WERI-Rb-1 (cell line): Measurements from ENCODE around the gene SMPDL3A.

Experiments used
- DNase-seq: peaks from one replicate; pipeline ENCODE4 v3.0.0-alpha.2; 2020
- H3K27ac ChIP-seq: fragments of 250-450 bp; sonication (Bioruptor Pico); 2 replicates; pipeline ENCODE4 v1.5.1; 2020; ENCODE audit warnings: mild to moderate bottlenecking, moderate library complexity
- H3K27me3 ChIP-seq: fragments of 250-450 bp; sonication (Bioruptor Pico); 2 replicates; pipeline ENCODE4 v1.5.1; 2021; ENCODE audit warnings: mild to moderate bottlenecking, low read depth, moderate library complexity; ENCODE audit not compliant: insufficient read depth, severe bottlenecking
- H3K36me3 ChIP-seq: fragments of 250-450 bp; sonication (Bioruptor Pico); 2 replicates; pipeline ENCODE4 v1.5.1; 2020; ENCODE audit warnings: mild to moderate bottlenecking, moderate library complexity
- H3K4me3 ChIP-seq: 2 replicates; pipeline ENCODE4 v1.5.1; 2011; ENCODE audit warnings: low read depth, mild to moderate bottlenecking, control low read depth, low read length
- H3K9me3 ChIP-seq: fragments of 250-450 bp; sonication (Bioruptor Pico); 2 replicates; pipeline ENCODE4 v1.5.1; 2021; ENCODE audit warnings: mild to moderate bottlenecking, moderate library complexity; ENCODE audit not compliant: severe bottlenecking
- TF ChIP-seq, protein P1 (sequence below): IDR thresholded peaks from 2 replicates; pipeline ENCODE4 v1.5.1; 2011; ENCODE audit warnings: low read depth, mild to moderate bottlenecking, control low read depth, inconsistent platforms, low read length

SMPDL3A gene

DNA sequence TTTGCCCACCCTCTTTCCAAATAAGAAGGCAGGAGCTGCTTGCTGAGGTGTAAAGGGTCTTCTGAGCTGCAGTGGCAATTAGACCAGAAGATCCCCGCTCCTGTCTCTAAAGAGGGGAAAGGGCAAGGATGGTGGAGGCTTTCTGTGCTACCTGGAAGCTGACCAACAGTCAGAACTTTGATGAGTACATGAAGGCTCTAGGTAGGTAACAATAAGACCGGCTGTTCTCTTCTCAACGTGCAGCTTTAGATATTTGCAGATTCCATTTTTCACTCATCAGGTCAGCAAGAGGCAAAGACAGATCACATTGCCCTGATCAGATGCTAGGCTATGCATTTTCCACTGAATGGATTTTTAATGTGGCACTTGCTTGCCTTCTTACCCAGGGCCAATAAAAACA, 9.4 kb upstream of the SMPDL3A start, which contains the start of gene FABP7:
Gene FABP7, plus strand, starts transcription at position 50 of the 400 bp plus-strand sequence. Its CDS starts 79 bp downstream, at position 129.
- no peaks in the 10 kb centered on the region for H3K9me3 ChIP-seq
- no peak within 1 kb of the TSS for H3K4me3 ChIP-seq
- TF ChIP-seq, protein P1, sequence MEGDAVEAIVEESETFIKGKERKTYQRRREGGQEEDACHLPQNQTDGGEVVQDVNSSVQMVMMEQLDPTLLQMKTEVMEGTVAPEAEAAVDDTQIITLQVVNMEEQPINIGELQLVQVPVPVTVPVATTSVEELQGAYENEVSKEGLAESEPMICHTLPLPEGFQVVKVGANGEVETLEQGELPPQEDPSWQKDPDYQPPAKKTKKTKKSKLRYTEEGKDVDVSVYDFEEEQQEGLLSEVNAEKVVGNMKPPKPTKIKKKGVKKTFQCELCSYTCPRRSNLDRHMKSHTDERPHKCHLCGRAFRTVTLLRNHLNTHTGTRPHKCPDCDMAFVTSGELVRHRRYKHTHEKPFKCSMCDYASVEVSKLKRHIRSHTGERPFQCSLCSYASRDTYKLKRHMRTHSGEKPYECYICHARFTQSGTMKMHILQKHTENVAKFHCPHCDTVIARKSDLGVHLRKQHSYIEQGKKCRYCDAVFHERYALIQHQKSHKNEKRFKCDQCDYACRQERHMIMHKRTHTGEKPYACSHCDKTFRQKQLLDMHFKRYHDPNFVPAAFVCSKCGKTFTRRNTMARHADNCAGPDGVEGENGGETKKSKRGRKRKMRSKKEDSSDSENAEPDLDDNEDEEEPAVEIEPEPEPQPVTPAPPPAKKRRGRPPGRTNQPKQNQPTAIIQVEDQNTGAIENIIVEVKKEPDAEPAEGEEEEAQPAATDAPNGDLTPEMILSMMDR = no peak
- H3K27ac ChIP-seq = no peak within 1 kb of the TSS
- no peaks in the 10 kb centered on the region for H3K27me3 ChIP-seq
- H3K36me3 ChIP-seq = no peaks in the 10 kb centered on the region
- DNase-seq = no peak

DNA sequence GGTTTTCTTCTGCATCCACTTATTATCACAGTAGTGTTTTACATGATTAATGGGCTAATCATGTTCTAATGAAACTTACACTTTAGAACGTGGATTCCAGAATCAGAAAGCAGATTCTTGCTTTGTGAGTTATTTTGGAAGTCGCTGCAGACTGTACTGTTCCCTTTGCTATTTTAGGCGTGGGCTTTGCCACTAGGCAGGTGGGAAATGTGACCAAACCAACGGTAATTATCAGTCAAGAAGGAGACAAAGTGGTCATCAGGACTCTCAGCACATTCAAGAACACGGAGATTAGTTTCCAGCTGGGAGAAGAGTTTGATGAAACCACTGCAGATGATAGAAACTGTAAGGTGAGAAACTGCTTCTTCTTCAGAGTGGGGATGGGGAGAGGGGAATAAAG, 8.9 kb upstream of the SMPDL3A start:
- DNase-seq = no peak
- Histone ChIP-seq H3K27me3 (no peaks in the 10 kb centered on the region), H3K4me3 (no peak overlapping the region), H3K36me3 (no peaks in the 10 kb centered on the region), H3K27ac (no peak overlapping the region), H3K9me3 (no peaks in the 10 kb centered on the region)
- TF ChIP-seq, protein P1 = no peak

DNA sequence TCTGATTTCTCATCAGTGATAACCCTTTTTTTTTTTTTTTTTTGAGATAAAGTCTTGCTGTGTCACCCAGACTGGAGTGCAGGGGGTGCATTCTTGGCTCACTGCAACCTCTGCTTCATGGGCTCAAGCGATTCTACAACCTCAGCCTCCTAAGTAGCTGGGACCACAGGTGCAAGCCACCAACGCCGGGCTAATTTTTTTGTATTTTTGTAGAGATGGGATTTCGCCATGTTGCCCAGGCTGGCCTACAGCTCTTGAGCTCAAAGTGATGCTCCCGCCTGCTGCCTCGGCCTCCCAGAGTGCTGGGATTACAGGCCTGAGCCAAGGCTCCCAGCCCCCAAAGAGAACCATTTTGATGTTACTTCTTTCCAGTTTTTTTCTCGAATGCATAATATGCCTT, 7.3 kb upstream of the SMPDL3A start:
- TF ChIP-seq, protein P1 = no peak
- H3K27me3 ChIP-seq = no peaks in the 10 kb centered on the region
- no peak overlapping the region for H3K27ac ChIP-seq
- no peaks in the 10 kb centered on the region for H3K36me3 ChIP-seq
- no peak overlapping the region for H3K4me3 ChIP-seq
- no peak for DNase-seq
- no peaks in the 10 kb centered on the region for H3K9me3 ChIP-seq

DNA sequence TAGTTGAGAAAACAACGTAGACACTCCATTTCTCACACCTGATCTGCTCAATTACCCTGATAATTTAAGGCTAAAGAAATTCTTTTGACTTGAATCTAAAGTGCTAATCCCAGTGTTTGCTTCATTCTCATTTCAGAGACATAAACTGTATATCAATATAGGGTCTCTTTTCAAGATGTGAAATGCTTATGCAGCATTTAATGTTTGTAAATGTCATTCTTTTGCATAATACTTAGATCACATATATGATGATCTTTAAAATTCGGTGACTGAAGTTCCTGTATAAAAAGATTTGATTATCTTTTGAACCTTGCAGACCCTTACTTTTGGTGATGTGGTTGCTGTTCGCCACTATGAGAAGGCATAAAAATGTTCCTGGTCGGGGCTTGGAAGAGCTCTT, 5.7 kb upstream of the SMPDL3A start:
- Histone ChIP-seq H3K9me3 (no peaks in the 10 kb centered on the region), H3K27ac (no peak overlapping the region), H3K27me3 (no peaks in the 10 kb centered on the region), H3K4me3 (no peak overlapping the region), H3K36me3 (no peaks in the 10 kb centered on the region)
- TF ChIP-seq, protein P1 = no peak
- no peak for DNase-seq

DNA sequence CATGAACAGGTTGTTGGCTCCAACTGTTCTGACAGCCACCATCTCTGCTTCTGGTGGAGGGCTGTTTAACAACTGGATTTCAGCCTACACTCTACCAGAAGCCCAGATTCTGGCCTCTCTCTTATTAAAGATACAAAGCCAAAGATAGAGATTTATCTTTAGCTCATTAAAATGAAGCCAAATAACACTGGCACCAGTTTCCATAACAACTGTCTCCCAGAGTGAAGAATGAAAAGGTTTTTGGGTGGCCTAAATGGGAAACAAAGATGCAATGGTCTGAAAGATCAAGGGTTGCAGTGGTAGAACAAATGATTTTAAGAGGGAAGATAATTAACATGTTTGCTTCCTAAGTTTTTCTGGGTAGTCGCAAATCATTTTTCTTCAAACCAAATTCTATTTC, 3.2 kb upstream of the SMPDL3A start:
- H3K4me3 ChIP-seq = no peak overlapping the region
- H3K36me3 ChIP-seq = no peaks in the 10 kb centered on the region
- H3K27ac ChIP-seq = no peak overlapping the region
- TF ChIP-seq, protein P1 = no peak
- no peaks in the 10 kb centered on the region for H3K9me3 ChIP-seq
- DNase-seq = no peak
- H3K27me3 ChIP-seq = no peaks in the 10 kb centered on the region

DNA sequence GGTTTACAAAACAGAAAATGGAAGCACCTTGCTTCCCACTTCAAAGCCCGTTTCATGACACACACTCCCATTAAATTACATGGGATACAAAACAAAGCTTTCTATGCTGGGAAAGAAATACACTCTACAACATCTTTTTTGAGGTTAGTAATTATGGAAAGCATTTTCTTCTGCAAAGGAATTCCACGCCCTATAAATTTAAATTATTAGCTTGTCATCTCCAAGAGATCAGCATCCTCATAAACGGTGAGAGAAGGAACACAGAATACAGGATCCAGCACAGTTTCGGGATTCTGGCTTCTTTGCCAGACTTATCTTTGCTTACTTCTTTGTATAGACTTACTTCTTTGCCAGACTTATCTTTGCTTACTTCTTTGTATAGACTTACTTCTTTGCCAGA, 1.3 kb upstream of the SMPDL3A start:
- Histone ChIP-seq H3K4me3 (no peak overlapping the region), H3K27me3 (no peaks in the 10 kb centered on the region), H3K9me3 (no peaks in the 10 kb centered on the region), H3K36me3 (no peaks in the 10 kb centered on the region), H3K27ac (no peak overlapping the region)
- DNase-seq = no peak
- TF ChIP-seq, protein P1 = no peak
